WTC11 (cell line): ENCODE data around the gene KCNN1. TPM values are rescaled to one million over a fixed set of nuclear protein-coding genes. Genes with fewer than 3 reads are reported as not detected.

ENCODE experiments used
- ATAC-seq: fragments of 200-7000 bp; cut with Tn5 transposase; 2 replicates; pipeline ENCODE4 v1.10.0; 2021; ENCODE audit warnings: mild to moderate bottlenecking, moderate library complexity
- CTCF ChIA-PET: fragments of 300-600 bp; sonication (Branson Sonifier 250); formaldehyde crosslinking; loops from one replicate; lab custom pipeline; 2021; ENCODE audit warnings: antibody characterized with exemption; lab: Charles Lee
- POLR2A ChIA-PET: fragments of 350-600 bp; sonication (Branson Sonifier 250); formaldehyde crosslinking; loops from one replicate; lab custom pipeline; 2021; ENCODE audit warnings: antibody characterized with exemption; lab: Charles Lee
- DNase-seq: peaks from one replicate; pipeline ENCODE4 v3.0.0; 2021; ENCODE audit warnings: low spot score
- H3K27ac Mint-ChIP-seq: 2 replicates; pipeline ENCODE4 v1.8.0; 2021; ENCODE audit warnings: mixed read lengths
- H3K27me3 Mint-ChIP-seq: 2 replicates; pipeline ENCODE4 v1.8.0; 2021; ENCODE audit warnings: low read depth, mild to moderate bottlenecking, moderate library complexity, mixed read lengths
- H3K36me3 Mint-ChIP-seq: 2 replicates; pipeline ENCODE4 v1.8.0; 2021; ENCODE audit warnings: mixed read lengths
- H3K4me1 Mint-ChIP-seq: 2 replicates; pipeline ENCODE4 v1.8.0; 2022; ENCODE audit warnings: mixed read lengths
- H3K4me3 Mint-ChIP-seq: 2 replicates; pipeline ENCODE4 v1.8.0; 2021; ENCODE audit warnings: mild to moderate bottlenecking, moderate library complexity, mixed read lengths
- H3K9me3 Mint-ChIP-seq: 2 replicates; pipeline ENCODE4 v1.8.0; 2021; ENCODE audit warnings: mixed read lengths
- ATF3 ChIP-seq: sonication (generic); formaldehyde crosslinking; conservative IDR thresholded peaks from 2 replicates; pipeline ENCODE4 v1.8.1; 2022; ENCODE audit warnings: mild to moderate bottlenecking, missing genetic modification reagents
- CREM ChIP-seq: sonication (generic); formaldehyde crosslinking; IDR thresholded peaks from 2 replicates; pipeline ENCODE4 v1.8.1; 2022; ENCODE audit warnings: mild to moderate bottlenecking, missing genetic modification reagents, moderate library complexity
- ELF4 ChIP-seq: sonication (generic); formaldehyde crosslinking; IDR thresholded peaks from 2 replicates; pipeline ENCODE4 v1.8.1; 2022; ENCODE audit warnings: low read depth, mild to moderate bottlenecking, moderate library complexity, missing genetic modification reagents
- ESRRA ChIP-seq: sonication (generic); formaldehyde crosslinking; IDR thresholded peaks from 2 replicates; pipeline ENCODE4 v1.8.1; 2022; ENCODE audit warnings: mild to moderate bottlenecking, missing genetic modification reagents, borderline replicate concordance
- FOXJ3 ChIP-seq: sonication (generic); formaldehyde crosslinking; IDR thresholded peaks from 2 replicates; pipeline ENCODE4 v1.9.0; 2021; ENCODE audit warnings: missing genetic modification reagents, mild to moderate bottlenecking, borderline replicate concordance
- KAT7 ChIP-seq: sonication (generic); formaldehyde crosslinking; IDR thresholded peaks from 2 replicates; pipeline ENCODE4 v1.8.1; 2023; ENCODE audit warnings: missing genetic modification reagents, mild to moderate bottlenecking, borderline replicate concordance
- MLX ChIP-seq: sonication (generic); formaldehyde crosslinking; IDR thresholded peaks from 2 replicates; pipeline ENCODE4 v1.8.1; 2023; ENCODE audit warnings: mild to moderate bottlenecking, missing genetic modification reagents, moderate library complexity
- MYBL2 ChIP-seq: sonication (generic); formaldehyde crosslinking; IDR thresholded peaks from 2 replicates; pipeline ENCODE4 v1.8.1; 2023; ENCODE audit warnings: mild to moderate bottlenecking, moderate library complexity, missing genetic modification reagents
- NFYB ChIP-seq: sonication (generic); formaldehyde crosslinking; conservative IDR thresholded peaks from 2 replicates; pipeline ENCODE4 v1.8.0; 2022; ENCODE audit warnings: low read depth, missing genetic modification reagents
- NR1H2 ChIP-seq: sonication (generic); formaldehyde crosslinking; IDR thresholded peaks from 2 replicates; pipeline ENCODE4 v1.9.0; 2021; ENCODE audit warnings: mild to moderate bottlenecking, moderate library complexity, missing genetic modification reagents
- RORB ChIP-seq: fragments of 250-450 bp; sonication (Bioruptor Pico); IDR thresholded peaks from 2 replicates; pipeline ENCODE4 v1.9.0; 2021; ENCODE audit warnings: mild to moderate bottlenecking
- SMAD4 ChIP-seq: sonication (generic); formaldehyde crosslinking; IDR thresholded peaks from 2 replicates; pipeline ENCODE4 v1.8.0; 2022; ENCODE audit warnings: mild to moderate bottlenecking, missing genetic modification reagents
- SOX15 ChIP-seq: fragments of 250-450 bp; sonication (Bioruptor Pico); IDR thresholded peaks from 2 replicates; pipeline ENCODE4 v1.9.0; 2021; ENCODE audit warnings: mild to moderate bottlenecking
- ZBTB21 ChIP-seq: sonication (generic); formaldehyde crosslinking; IDR thresholded peaks from 2 replicates; pipeline ENCODE4 v1.8.1; 2023; ENCODE audit warnings: mild to moderate bottlenecking, missing genetic modification reagents, borderline replicate concordance
- ZNF121 ChIP-seq: sonication (generic); formaldehyde crosslinking; IDR thresholded peaks from 2 replicates; pipeline ENCODE4 v1.8.0; 2023; ENCODE audit warnings: missing genetic modification reagents
- ZNF138 ChIP-seq: sonication (generic); formaldehyde crosslinking; conservative IDR thresholded peaks from 2 replicates; pipeline ENCODE4 v1.8.1; 2022; ENCODE audit warnings: mild to moderate bottlenecking, moderate library complexity, missing genetic modification reagents
- ZNF232 ChIP-seq: sonication (generic); formaldehyde crosslinking; IDR thresholded peaks from 2 replicates; pipeline ENCODE4 v1.8.0; 2022; ENCODE audit warnings: mild to moderate bottlenecking, missing genetic modification reagents
- ZNF317 ChIP-seq: sonication (generic); formaldehyde crosslinking; IDR thresholded peaks from 2 replicates; pipeline ENCODE4 v1.8.1; 2023; ENCODE audit warnings: low read depth, mild to moderate bottlenecking, moderate library complexity, missing genetic modification reagents, borderline replicate concordance
- ZNF423 ChIP-seq: fragments of 250-450 bp; sonication (Bioruptor Pico); IDR thresholded peaks from 2 replicates; pipeline ENCODE4 v2.1.2; 2022; ENCODE audit warnings: mild to moderate bottlenecking, moderate library complexity
- ZNF671 ChIP-seq: fragments of 250-450 bp; sonication (Bioruptor Pico); IDR thresholded peaks from 2 replicates; pipeline ENCODE4 v1.8.0; 2021; ENCODE audit warnings: mild to moderate bottlenecking
- total RNA-seq: library from RNA; stranded (reverse); gene quantifications from 3 replicates; pipeline ENCODE4 v1.2.3, GENCODE V29; 2021
- TF ChIP-seq, protein P1 (sequence below): sonication (generic); formaldehyde crosslinking; IDR thresholded peaks from 2 replicates; pipeline ENCODE4 v1.8.1; 2023; ENCODE audit warnings: mild to moderate bottlenecking, missing genetic modification reagents, borderline replicate concordance
- TF ChIP-seq, protein P2 (sequence below): sonication (generic); formaldehyde crosslinking; IDR thresholded peaks from 2 replicates; pipeline ENCODE4 v1.8.1; 2022; ENCODE audit warnings: missing genetic modification reagents, borderline replicate concordance

KCNN1 gene
- total RNA-seq, 1 experiment from 2014 or later, result 15.3 TPM

DNA sequence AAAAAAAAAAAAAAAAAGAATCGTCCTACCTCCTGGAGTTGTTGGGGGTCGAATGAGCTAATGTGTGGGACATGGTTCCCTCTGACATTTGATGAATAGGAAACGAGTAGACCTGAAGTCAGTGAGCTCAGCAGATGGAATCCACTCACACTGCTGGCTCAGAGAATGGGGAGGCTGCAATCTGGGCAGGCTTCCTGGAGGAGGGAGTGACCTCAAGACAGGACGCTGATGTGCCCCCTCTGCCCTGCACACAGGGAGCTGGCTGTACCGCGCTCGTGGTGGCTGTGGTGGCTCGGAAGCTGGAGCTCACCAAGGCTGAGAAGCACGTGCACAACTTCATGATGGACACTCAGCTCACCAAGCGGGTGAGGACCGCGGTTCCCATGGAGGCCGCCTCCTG lies 21.3 kb downstream of the KCNN1 start (continued):
- no peak for TF ChIP-seq ZNF423 (CRISPR knock-in tag)
- TF ChIP-seq, all 79 proteins: peak for 0

- no peak for DNase-seq
- Mint-ChIP-seq H3K4me3 (no peak overlapping the region), H3K9me3 (no peaks in the 10 kb centered on the region), H3K27ac (no peak overlapping the region), H3K27me3 (no peaks in the 10 kb centered on the region), H3K4me1 (peaks cover 5% of the 10 kb centered on the region), H3K36me3 (no peaks in the 10 kb centered on the region)
- TF ChIP-seq ELF4 (CRISPR knock-in tag) (no peak), MLX (CRISPR knock-in tag) (no peak), ZNF317 (CRISPR knock-in tag) (no peak), MYBL2 (CRISPR knock-in tag) (no peak), RORB (CRISPR knock-in tag) (no peak), ESRRA (CRISPR knock-in tag) (no peak), SMAD4 (CRISPR knock-in tag) (no peak), ZBTB21 (no peak), ZNF232 (no peak), ATF3 (CRISPR knock-in tag) (no peak), CREM (CRISPR knock-in tag) (no peak), ZNF671 (CRISPR knock-in tag) (no peak), FOXJ3 (CRISPR knock-in tag) (no peak), ZNF138 (CRISPR knock-in tag) (no peak), SOX15 (CRISPR knock-in tag) (no peak), NR1H2 (CRISPR knock-in tag) (no peak)
- TF ChIP-seq, protein P1, sequence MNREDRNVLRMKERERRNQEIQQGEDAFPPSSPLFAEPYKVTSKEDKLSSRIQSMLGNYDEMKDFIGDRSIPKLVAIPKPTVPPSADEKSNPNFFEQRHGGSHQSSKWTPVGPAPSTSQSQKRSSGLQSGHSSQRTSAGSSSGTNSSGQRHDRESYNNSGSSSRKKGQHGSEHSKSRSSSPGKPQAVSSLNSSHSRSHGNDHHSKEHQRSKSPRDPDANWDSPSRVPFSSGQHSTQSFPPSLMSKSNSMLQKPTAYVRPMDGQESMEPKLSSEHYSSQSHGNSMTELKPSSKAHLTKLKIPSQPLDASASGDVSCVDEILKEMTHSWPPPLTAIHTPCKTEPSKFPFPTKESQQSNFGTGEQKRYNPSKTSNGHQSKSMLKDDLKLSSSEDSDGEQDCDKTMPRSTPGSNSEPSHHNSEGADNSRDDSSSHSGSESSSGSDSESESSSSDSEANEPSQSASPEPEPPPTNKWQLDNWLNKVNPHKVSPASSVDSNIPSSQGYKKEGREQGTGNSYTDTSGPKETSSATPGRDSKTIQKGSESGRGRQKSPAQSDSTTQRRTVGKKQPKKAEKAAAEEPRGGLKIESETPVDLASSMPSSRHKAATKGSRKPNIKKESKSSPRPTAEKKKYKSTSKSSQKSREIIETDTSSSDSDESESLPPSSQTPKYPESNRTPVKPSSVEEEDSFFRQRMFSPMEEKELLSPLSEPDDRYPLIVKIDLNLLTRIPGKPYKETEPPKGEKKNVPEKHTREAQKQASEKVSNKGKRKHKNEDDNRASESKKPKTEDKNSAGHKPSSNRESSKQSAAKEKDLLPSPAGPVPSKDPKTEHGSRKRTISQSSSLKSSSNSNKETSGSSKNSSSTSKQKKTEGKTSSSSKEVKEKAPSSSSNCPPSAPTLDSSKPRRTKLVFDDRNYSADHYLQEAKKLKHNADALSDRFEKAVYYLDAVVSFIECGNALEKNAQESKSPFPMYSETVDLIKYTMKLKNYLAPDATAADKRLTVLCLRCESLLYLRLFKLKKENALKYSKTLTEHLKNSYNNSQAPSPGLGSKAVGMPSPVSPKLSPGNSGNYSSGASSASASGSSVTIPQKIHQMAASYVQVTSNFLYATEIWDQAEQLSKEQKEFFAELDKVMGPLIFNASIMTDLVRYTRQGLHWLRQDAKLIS (CRISPR knock-in tag), result no peak
- POLR2A ChIA-PET, result no interaction called here
- ATAC-seq, result no peak
- CTCF ChIA-PET, result interaction anchor here (1.4 kb wide), 1 partner anchor 44 kb away, joined by 4 read pairs; no protein-coding TSS in a partner anchor
These were observed 22.7 kb downstream of the KCNN1 start for GRCh38 chr19:17989425-17990094.

GRCh38 chr19:17993076-17993813 lies 26.3 kb downstream of the KCNN1 start:
- DNase-seq (no peak), ATAC-seq (no peak)
- Mint-ChIP-seq H3K36me3 (no peaks in the 10 kb centered on the region), H3K4me3 (no peak overlapping the region), H3K27me3 (no peaks in the 10 kb centered on the region), H3K4me1 (peaks cover 3% of the 10 kb centered on the region; the same call in 1 of the 2 replicates), H3K9me3 (no peaks in the 10 kb centered on the region), H3K27ac (no peak overlapping the region)
- no peak for TF ChIP-seq ELF4 (CRISPR knock-in tag)
- TF ChIP-seq NFYB, result 0 out of 2 replicates have a peak, but pooled peaks have one; percentile 2
- TF ChIP-seq KAT7 (CRISPR knock-in tag), result no peak
- peak; percentile 68 for TF ChIP-seq ZNF121 (CRISPR knock-in tag)
- TF ChIP-seq, protein P2, sequence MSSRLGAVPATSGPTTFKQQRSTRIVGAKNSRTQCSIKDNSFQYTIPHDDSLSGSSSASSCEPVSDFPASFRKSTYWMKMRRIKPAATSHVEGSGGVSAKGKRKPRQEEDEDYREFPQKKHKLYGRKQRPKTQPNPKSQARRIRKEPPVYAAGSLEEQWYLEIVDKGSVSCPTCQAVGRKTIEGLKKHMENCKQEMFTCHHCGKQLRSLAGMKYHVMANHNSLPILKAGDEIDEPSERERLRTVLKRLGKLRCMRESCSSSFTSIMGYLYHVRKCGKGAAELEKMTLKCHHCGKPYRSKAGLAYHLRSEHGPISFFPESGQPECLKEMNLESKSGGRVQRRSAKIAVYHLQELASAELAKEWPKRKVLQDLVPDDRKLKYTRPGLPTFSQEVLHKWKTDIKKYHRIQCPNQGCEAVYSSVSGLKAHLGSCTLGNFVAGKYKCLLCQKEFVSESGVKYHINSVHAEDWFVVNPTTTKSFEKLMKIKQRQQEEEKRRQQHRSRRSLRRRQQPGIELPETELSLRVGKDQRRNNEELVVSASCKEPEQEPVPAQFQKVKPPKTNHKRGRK (CRISPR knock-in tag), result no peak
- ChIA-PET CTCF (interaction anchor here (1.0 to 6.5 kb wide), 4 partner anchors 39 to 58 kb away, joined by 9 to 201 read pairs (median 66); partner anchors contain the start of gene CCDC124), POLR2A (interaction anchor here (0.5 to 1.3 kb wide), 2 partner anchors 134 to 282 kb away, joined by 3 to 5 read pairs; no protein-coding TSS in a partner anchor)
